NB4 (cell line): ENCODE measurements around the gene CECR2.

ENCODE experiments used
- MAX ChIP-seq: IDR thresholded peaks from 2 replicates; pipeline ENCODE4 v1.6.1; 2011; ENCODE audit warnings: low read depth, low read length
- POLR2A ChIP-seq: IDR thresholded peaks from 2 replicates; pipeline ENCODE4 v1.6.1; 2011; ENCODE audit warnings: mild to moderate bottlenecking; ENCODE audit not compliant: insufficient read length; ENCODE audit errors: extremely low read depth

GRCh38 chr22:17486719-17487118 lies 117.5 kb downstream of the CECR2 start:
- TF ChIP-seq POLR2A = no peak
- no peak for TF ChIP-seq MAX
